ENCODE data around the gene OR4X1.
"Not testable (repeated sequence)": the region's sequence is repeated elsewhere in the genome, so short reads cannot be mapped to it uniquely, and the experiment has no call there.

OR4X1 gene

GRCh38 chr11:48263423-48263911 lies at the start of gene OR4X1:
OR4X1 (plus strand) TSS chr11:48263861; CDS start chr11:48263861, 0 bp downstream.
- Histone ChIP-seq H3K79me2 (ENCODE audit: insufficient read depth, low read length) (no peaks in the 10 kb centered on the region), H3K4me2 (ENCODE audit: insufficient read depth, low read length) (no peak within 1 kb of the TSS), H3K27ac (ENCODE audit: low read length) (no peak within 1 kb of the TSS), H3K27me3 (ENCODE audit: insufficient read depth, low read length, poor library complexity) (no peaks in the 10 kb centered on the region), H3K9ac (ENCODE audit: low read depth, low read length) (no peak within 1 kb of the TSS), H3K4me1 (ENCODE audit: insufficient read depth, low read length) (no peaks in the 10 kb centered on the region), H4K20me1 (ENCODE audit: insufficient read depth, low read length) (no peaks in the 10 kb centered on the region), H2AFZ (ENCODE audit: low read depth, low read length) (no peak within 1 kb of the TSS), H3K4me3 (ENCODE audit: low read depth in 1 of 2, low read length in 2 of 2) (no peak within 1 kb of the TSS), H3K9me3 (ENCODE audit: insufficient read depth, low read length, severe bottlenecking) (no peaks in the 10 kb centered on the region), H3K36me3 (ENCODE audit: insufficient read depth, low read length) (no peaks in the 10 kb centered on the region)
- ATAC-seq (ENCODE audit: insufficient read depth, low read depth) (no peak), DNase-seq (no peak)
- no peak for TF ChIP-seq CTCF (IDR thresholded peaks at IDR 0.05; ENCODE audit: borderline replicate concordance, extremely low read depth, low read length, poor library complexity, severe bottlenecking)
- no peak for TF ChIP-seq EZH2 (IDR thresholded peaks at IDR 0.05; ENCODE audit: borderline replicate concordance, low read depth, low read length, severe bottlenecking)

GRCh38 chr11:48216510-48216909 lies 47.2 kb upstream of the OR4X1 start, which contains the start of gene OR4B1:
OR4B1 (plus strand) TSS chr11:48216810; CDS start chr11:48216810, 0 bp downstream.
- H3K36me3 ChIP-seq (ENCODE audit: insufficient read depth, low read length), result no peaks in the 10 kb centered on the region
- TF ChIP-seq CTCF (IDR thresholded peaks at IDR 0.05; ENCODE audit: borderline replicate concordance, extremely low read depth, low read length, poor library complexity, severe bottlenecking) (no peak), EZH2 (IDR thresholded peaks at IDR 0.05; ENCODE audit: borderline replicate concordance, low read depth, low read length, severe bottlenecking) (no peak)
- H3K27me3 ChIP-seq (ENCODE audit: insufficient read depth, low read length, poor library complexity), result no peaks in the 10 kb centered on the region
- no peaks in the 10 kb centered on the region for H4K20me1 ChIP-seq (ENCODE audit: insufficient read depth, low read length)
- H3K79me2 ChIP-seq (ENCODE audit: insufficient read depth, low read length), result no peaks in the 10 kb centered on the region
- H3K4me2 ChIP-seq (ENCODE audit: insufficient read depth, low read length), result no peak within 1 kb of the TSS
- no peak within 1 kb of the TSS for H3K4me3 ChIP-seq (ENCODE audit: low read depth in 1 of 2, low read length in 2 of 2)
- H3K9ac ChIP-seq (ENCODE audit: low read depth, low read length), result no peak within 1 kb of the TSS
- H3K27ac ChIP-seq (ENCODE audit: low read length), result no peak within 1 kb of the TSS
- no peaks in the 10 kb centered on the region for H3K9me3 ChIP-seq (ENCODE audit: insufficient read depth, low read length, severe bottlenecking)
- H3K4me1 ChIP-seq (ENCODE audit: insufficient read depth, low read length), result no peaks in the 10 kb centered on the region
- no peak within 1 kb of the TSS for H2AFZ ChIP-seq (ENCODE audit: low read depth, low read length)
- no peak for DNase-seq
- ATAC-seq (ENCODE audit: insufficient read depth, low read depth), result no peak

GRCh38 chr11:48228761-48229160 lies 34.9 kb upstream of the OR4X1 start:
- no peaks in the 10 kb centered on the region for H3K4me1 ChIP-seq (ENCODE audit: insufficient read depth, low read length)
- no peak overlapping the region for H3K4me2 ChIP-seq (ENCODE audit: insufficient read depth, low read length)
- TF ChIP-seq EZH2 (IDR thresholded peaks at IDR 0.05; ENCODE audit: borderline replicate concordance, low read depth, low read length, severe bottlenecking) (no peak), CTCF (IDR thresholded peaks at IDR 0.05; ENCODE audit: borderline replicate concordance, extremely low read depth, low read length, poor library complexity, severe bottlenecking) (no peak)
- no peaks in the 10 kb centered on the region for H3K9me3 ChIP-seq (ENCODE audit: insufficient read depth, low read length, severe bottlenecking)
- no peaks in the 10 kb centered on the region for H3K79me2 ChIP-seq (ENCODE audit: insufficient read depth, low read length)
- no peak for ATAC-seq (ENCODE audit: insufficient read depth, low read depth)
- no peaks in the 10 kb centered on the region for H4K20me1 ChIP-seq (ENCODE audit: insufficient read depth, low read length)
- no peak for DNase-seq
- H3K27me3 ChIP-seq (ENCODE audit: insufficient read depth, low read length, poor library complexity), result no peaks in the 10 kb centered on the region
- H3K4me3 ChIP-seq (ENCODE audit: low read depth in 1 of 2, low read length in 2 of 2), result no peak overlapping the region
- no peak overlapping the region for H3K27ac ChIP-seq (ENCODE audit: low read length)
- no peaks in the 10 kb centered on the region for H3K36me3 ChIP-seq (ENCODE audit: insufficient read depth, low read length)
- no peak overlapping the region for H2AFZ ChIP-seq (ENCODE audit: low read depth, low read length)
- H3K9ac ChIP-seq (ENCODE audit: low read depth, low read length), result no peak overlapping the region

GRCh38 chr11:48230057-48230456 lies 33.6 kb upstream of the OR4X1 start:
- not testable (repeated sequence) for H2AFZ ChIP-seq (ENCODE audit: low read depth, low read length); H3K36me3 ChIP-seq (ENCODE audit: insufficient read depth, low read length); H3K4me2 ChIP-seq (ENCODE audit: insufficient read depth, low read length); H4K20me1 ChIP-seq (ENCODE audit: insufficient read depth, low read length); H3K9ac ChIP-seq (ENCODE audit: low read depth, low read length); H3K27me3 ChIP-seq (ENCODE audit: insufficient read depth, low read length, poor library complexity); H3K4me3 ChIP-seq (ENCODE audit: low read depth in 1 of 2, low read length in 2 of 2); H3K9me3 ChIP-seq (ENCODE audit: insufficient read depth, low read length, severe bottlenecking); H3K4me1 ChIP-seq (ENCODE audit: insufficient read depth, low read length); H3K79me2 ChIP-seq (ENCODE audit: insufficient read depth, low read length); H3K27ac ChIP-seq (ENCODE audit: low read length)
- DNase-seq (peak; percentile 54), ATAC-seq (ENCODE audit: insufficient read depth, low read depth) (peak; percentile 71)

Data from DND-41 (cell line).